HG03045 (cell line): Measurements from ENCODE around the gene RYR2.

Experiments used
- ATAC-seq: cut with Tn5 transposase; IDR thresholded peaks from one replicate; pipeline ENCODE4 v1.9.1; 2021; ENCODE audit warnings: mild to moderate bottlenecking, moderate library complexity; ENCODE audit not compliant: unreplicated experiment

The RYR2 gene

GRCh38 chr1:237619553-237619952 lies 577.6 kb downstream of the RYR2 start:
- no peak for ATAC-seq

GRCh38 chr1:237634922-237635321 lies 592.9 kb downstream of the RYR2 start:
- no peak for ATAC-seq

- no peak for ATAC-seq
Observed at GRCh38 chr1:237638555-237638954, 596.6 kb downstream of the RYR2 start.

- no peak for ATAC-seq
Observed at GRCh38 chr1:237640011-237640671, 598.2 kb downstream of the RYR2 start.

- no peak for ATAC-seq
Observed at GRCh38 chr1:237640966-237641365, 599.0 kb downstream of the RYR2 start.

GRCh38 chr1:237650809-237651208 lies 608.8 kb downstream of the RYR2 start:
- no peak for ATAC-seq

- no peak for ATAC-seq
Observed at GRCh38 chr1:237655778-237656177, 613.8 kb downstream of the RYR2 start.

GRCh38 chr1:237664348-237664747 lies 622.4 kb downstream of the RYR2 start:
- no peak for ATAC-seq

GRCh38 chr1:237670302-237670701 lies 628.3 kb downstream of the RYR2 start:
- no peak for ATAC-seq

- no peak for ATAC-seq
Observed at GRCh38 chr1:237671262-237671661, 629.3 kb downstream of the RYR2 start.

- ATAC-seq, result no peak
Observed at GRCh38 chr1:237671935-237672334, 630.0 kb downstream of the RYR2 start.

- ATAC-seq, result no peak
Observed at GRCh38 chr1:237672748-237673147, 630.8 kb downstream of the RYR2 start.

- no peak for ATAC-seq
Observed at GRCh38 chr1:237673631-237674030, 631.6 kb downstream of the RYR2 start.

GRCh38 chr1:237677979-237678378 lies 636.0 kb downstream of the RYR2 start:
- no peak for ATAC-seq

- ATAC-seq, result no peak
Observed at GRCh38 chr1:237679687-237680086, 637.7 kb downstream of the RYR2 start.

GRCh38 chr1:237681210-237681609 lies 639.2 kb downstream of the RYR2 start:
- no peak for ATAC-seq

GRCh38 chr1:237684236-237684635 lies 642.3 kb downstream of the RYR2 start:
- no peak for ATAC-seq

GRCh38 chr1:237685551-237685950 lies 643.6 kb downstream of the RYR2 start:
- ATAC-seq, result no peak

- ATAC-seq, result no peak
Observed at GRCh38 chr1:237687804-237688203, 645.8 kb downstream of the RYR2 start.

GRCh38 chr1:237690656-237691055 lies 648.7 kb downstream of the RYR2 start:
- ATAC-seq, result no peak

GRCh38 chr1:237692255-237692654 lies 650.3 kb downstream of the RYR2 start:
- ATAC-seq, result no peak

- ATAC-seq, result no peak
Observed at GRCh38 chr1:237695878-237696277, 653.9 kb downstream of the RYR2 start.

GRCh38 chr1:237700181-237700580 lies 658.2 kb downstream of the RYR2 start:
- ATAC-seq, result no peak
